HCT116 (cell line): ENCODE results near the gene DIS3L2. TPM values are rescaled to one million over a fixed set of nuclear protein-coding genes. Genes with fewer than 3 reads are reported as not detected.

ENCODE experiments used
- ATAC-seq: fragments of 200-7000 bp; cut with Tn5 transposase; 2 replicates; pipeline ENCODE4 v1.9.1; 2020; ENCODE audit warnings: mild to moderate bottlenecking, moderate library complexity
- BruUV-seq: library from RNA; stranded (reverse); fragments of 400-500 nt; replicated peaks from 2 replicates; lab custom pipeline; 2021; lab: Mats Ljungman, UMichigan
- CTCF ChIA-PET: fragments of 300-600 bp; sonication (Branson Sonifier 250); formaldehyde crosslinking; loops from one replicate; lab custom pipeline; 2021; ENCODE audit warnings: antibody characterized with exemption; lab: Charles Lee
- POLR2A ChIA-PET: fragments of 300-600, 350-600 bp; sonication (Branson Sonifier 250); formaldehyde crosslinking; loops from one replicate; lab custom pipeline; 2021; ENCODE audit warnings: antibody characterized with exemption; lab: Charles Lee
- RAD21 ChIA-PET, 2 experiments: fragments of 300-600 bp; sonication (Branson Sonifier 250); formaldehyde crosslinking; loops; one replicate each; lab custom pipeline; 2023; ENCODE audit warnings: low total read pairs in 2 of 2; ENCODE audit not compliant: uncharacterized antibody in 2 of 2, unreplicated experiment in 2 of 2, low non-redundant PET in 1 of 2; lab: Charles Lee
- DNase-seq: peaks from one replicate; pipeline ENCODE4 v3.0.0-alpha.2; 2010; ENCODE audit warnings: low read depth, low spot score
- H2AFZ ChIP-seq: fragments of 200-600 bp; shearing (Covaris generic), sonication (generic); 2 replicates; pipeline ENCODE4 v1.6.1; 2017; ENCODE audit warnings: low read depth, mixed run types, mixed read lengths, antibody characterized with exemption, low read length; ENCODE audit not compliant: poor library complexity, severe bottlenecking
- H3K27ac ChIP-seq: 2 replicates; pipeline ENCODE4 v1.5.1; 2012; ENCODE audit warnings: low read depth, low read length
- H3K27me3 ChIP-seq: fragments of 200-600 bp; sonication (generic); 2 replicates; pipeline ENCODE4 v1.6.1; 2016; ENCODE audit warnings: mixed run types, low read length, mixed read lengths; ENCODE audit not compliant: insufficient read depth
- H3K36me3 ChIP-seq, 2 experiments: fragments of 200-500 bp in 1 of 2; fragments of 200-600 bp in 1 of 2; sonication (Bioruptor generic) in 1 of 2; sonication (generic) in 1 of 2; 2 replicates each; pipeline versions ENCODE4 v1.5.1 to v1.6.1; 2014 to 2016; ENCODE audit warnings: low read length in 2 of 2, inconsistent platforms in 1 of 2, mixed read lengths in 1 of 2, mixed run types in 1 of 2; ENCODE audit not compliant: insufficient read depth in 2 of 2, control insufficient read depth in 1 of 2
- H3K4me1 ChIP-seq, 2 experiments: fragments of 200-600 bp in 1 of 2; sonication (generic) in 1 of 2; 2 replicates each; pipeline versions ENCODE4 v1.5.1 to v1.6.1; 2012 to 2017; ENCODE audit warnings: low read length in 2 of 2, inconsistent platforms in 1 of 2, mild to moderate bottlenecking in 1 of 2, mixed read lengths in 1 of 2, mixed run types in 1 of 2, moderate library complexity in 1 of 2; ENCODE audit not compliant: insufficient read depth in 2 of 2, control insufficient read depth in 1 of 2
- H3K4me2 ChIP-seq: fragments of 200-600 bp; sonication (generic); 2 replicates; pipeline ENCODE4 v1.6.1; 2017; ENCODE audit warnings: mixed run types, low read length, mixed read lengths
- H3K4me3 ChIP-seq, 2 experiments: fragments of 200-600 bp in 1 of 2; sonication (generic) in 1 of 2; replicated peaks in 1 of 2; 2 replicates each; pipeline ENCODE4 v1.5.1; 2011 to 2016; ENCODE audit warnings: low read length in 2 of 2, control low read depth in 1 of 2, low read depth in 1 of 2, mild to moderate bottlenecking in 1 of 2, mixed read lengths in 1 of 2, mixed run types in 1 of 2
- H3K79me2 ChIP-seq: fragments of 200-600 bp; sonication (generic); 2 replicates; pipeline ENCODE4 v1.6.1; 2017; ENCODE audit warnings: mild to moderate bottlenecking, mixed run types, low read length, moderate library complexity, mixed read lengths; ENCODE audit not compliant: insufficient read depth
- H3K9ac ChIP-seq: fragments of 200-600 bp; sonication (generic); 2 replicates; pipeline ENCODE4 v1.6.1; 2016; ENCODE audit warnings: low read length, mixed read lengths
- H3K9me2 ChIP-seq: fragments of 200-600 bp; sonication (generic), shearing (Covaris generic); 2 replicates; pipeline ENCODE4 v1.6.1; 2017; ENCODE audit warnings: mixed run types, mild to moderate bottlenecking, moderate library complexity; ENCODE audit not compliant: insufficient read depth
- H3K9me3 ChIP-seq, 2 experiments: fragments of 200-500 bp in 1 of 2; fragments of 200-600 bp in 1 of 2; sonication (Bioruptor generic) in 1 of 2; sonication (generic) in 1 of 2; 2 replicates each; pipeline ENCODE4 v1.6.1; 2014 to 2017; ENCODE audit warnings: low read length in 2 of 2, mixed read lengths in 2 of 2, inconsistent platforms in 1 of 2, low read depth in 1 of 2, mild to moderate bottlenecking in 1 of 2, mixed run types in 1 of 2, moderate library complexity in 1 of 2; ENCODE audit not compliant: control insufficient read depth in 1 of 2, insufficient read depth in 1 of 2
- H4K20me1 ChIP-seq: fragments of 200-600 bp; sonication (generic), shearing (Covaris generic); 2 replicates; pipeline ENCODE4 v1.6.1; 2017; ENCODE audit warnings: mixed run types, mild to moderate bottlenecking, moderate library complexity; ENCODE audit not compliant: insufficient read depth
- ELF1 ChIP-seq: IDR thresholded peaks from 2 replicates; pipeline ENCODE4 v1.6.1; 2012; ENCODE audit warnings: low read depth, borderline replicate concordance
- EZH2 ChIP-seq: fragments of 200-600 bp; sonication (generic); IDR thresholded peaks from 2 replicates; pipeline ENCODE4 v1.6.1; 2017; ENCODE audit warnings: antibody characterized with exemption, mixed run types
- EZH2phosphoT487 ChIP-seq: fragments of 200-600 bp; IDR thresholded peaks from 2 replicates; pipeline ENCODE4 v1.6.1; 2018; ENCODE audit warnings: antibody characterized with exemption, borderline replicate concordance
- FOSL1 ChIP-seq: IDR thresholded peaks from 2 replicates; pipeline ENCODE4 v1.6.1; 2012; ENCODE audit warnings: low read depth
- POLR2AphosphoS5 ChIP-seq: IDR thresholded peaks from 2 replicates; pipeline ENCODE4 v1.6.1; 2011; ENCODE audit warnings: mild to moderate bottlenecking, low read depth, low read length, moderate library complexity
- RAD21 ChIP-seq: IDR thresholded peaks from 2 replicates; pipeline ENCODE4 v1.6.1; 2012; ENCODE audit warnings: low read depth, mild to moderate bottlenecking
- SP1 ChIP-seq: IDR thresholded peaks from 2 replicates; pipeline ENCODE4 v1.6.1; 2012; ENCODE audit warnings: low read depth
- intact Hi-C: fragments of 100-400 bp; cut with micrococcal nuclease; formaldehyde crosslinking; loops from 2 replicates; pipeline ENCODE4 v1.10.0; 2022
- total RNA-seq: library from RNA; stranded (reverse); gene quantifications from one replicate; pipeline ENCODE4 v1.2.1, GENCODE V29; 2021; ENCODE audit not compliant: unreplicated experiment
- TF ChIP-seq, protein P1 (sequence below): IDR thresholded peaks from 2 replicates; pipeline ENCODE4 v1.6.1; 2012
- TF ChIP-seq, protein P2 (sequence below), 3 experiments: fragments of 200-600 bp in 1 of 3; sonication (generic) in 1 of 3; IDR thresholded peaks in 2 of 3; conservative IDR thresholded peaks in 1 of 3; 2 replicates each; pipeline ENCODE4 v1.5.1; 2012 to 2017; ENCODE audit warnings: low read depth in 2 of 3, low read length in 2 of 3, antibody characterized with exemption in 1 of 3, borderline replicate concordance in 1 of 3, control low read depth in 1 of 3, mild to moderate bottlenecking in 1 of 3, mixed read lengths in 1 of 3, mixed run types in 1 of 3, moderate library complexity in 1 of 3; ENCODE audit not compliant: insufficient read depth in 1 of 3

DIS3L2 gene
- total RNA-seq, 1 experiment from 2014 or later = 42.5 TPM

DNA sequence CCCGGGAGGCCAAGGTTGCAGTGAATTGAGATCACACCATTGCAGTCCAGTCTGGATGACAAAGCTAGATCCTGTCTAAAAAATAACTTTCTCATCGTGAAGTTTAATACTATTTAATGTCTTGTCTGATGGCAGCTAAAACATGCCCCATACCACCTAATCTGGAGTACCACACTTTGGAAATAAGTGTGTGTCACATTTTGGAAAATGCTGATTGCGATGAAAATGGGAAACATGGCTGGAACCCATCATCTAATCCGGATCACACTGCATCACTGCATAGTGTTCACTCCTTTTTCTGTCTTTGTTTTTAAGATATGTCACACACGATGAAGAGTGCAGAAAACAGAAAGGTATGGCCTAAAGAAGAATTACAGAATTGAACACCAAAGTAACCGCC lies 385.9 kb downstream of the DIS3L2 start:
- no peaks in the 10 kb centered on the region for H3K9me2 ChIP-seq
- H3K4me3 ChIP-seq = no peak overlapping the region
- DNase-seq (no peak), ATAC-seq (no peak)
- no peak for TF ChIP-seq RAD21
- TF ChIP-seq, protein P1, sequence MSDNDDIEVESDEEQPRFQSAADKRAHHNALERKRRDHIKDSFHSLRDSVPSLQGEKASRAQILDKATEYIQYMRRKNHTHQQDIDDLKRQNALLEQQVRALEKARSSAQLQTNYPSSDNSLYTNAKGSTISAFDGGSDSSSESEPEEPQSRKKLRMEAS = no peak
- TF ChIP-seq FOSL1 = no peak
- no peak for TF ChIP-seq SP1
- no peak for TF ChIP-seq EZH2
- TF ChIP-seq, protein P2, sequence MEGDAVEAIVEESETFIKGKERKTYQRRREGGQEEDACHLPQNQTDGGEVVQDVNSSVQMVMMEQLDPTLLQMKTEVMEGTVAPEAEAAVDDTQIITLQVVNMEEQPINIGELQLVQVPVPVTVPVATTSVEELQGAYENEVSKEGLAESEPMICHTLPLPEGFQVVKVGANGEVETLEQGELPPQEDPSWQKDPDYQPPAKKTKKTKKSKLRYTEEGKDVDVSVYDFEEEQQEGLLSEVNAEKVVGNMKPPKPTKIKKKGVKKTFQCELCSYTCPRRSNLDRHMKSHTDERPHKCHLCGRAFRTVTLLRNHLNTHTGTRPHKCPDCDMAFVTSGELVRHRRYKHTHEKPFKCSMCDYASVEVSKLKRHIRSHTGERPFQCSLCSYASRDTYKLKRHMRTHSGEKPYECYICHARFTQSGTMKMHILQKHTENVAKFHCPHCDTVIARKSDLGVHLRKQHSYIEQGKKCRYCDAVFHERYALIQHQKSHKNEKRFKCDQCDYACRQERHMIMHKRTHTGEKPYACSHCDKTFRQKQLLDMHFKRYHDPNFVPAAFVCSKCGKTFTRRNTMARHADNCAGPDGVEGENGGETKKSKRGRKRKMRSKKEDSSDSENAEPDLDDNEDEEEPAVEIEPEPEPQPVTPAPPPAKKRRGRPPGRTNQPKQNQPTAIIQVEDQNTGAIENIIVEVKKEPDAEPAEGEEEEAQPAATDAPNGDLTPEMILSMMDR (IDR thresholded peaks at IDR 0.05 in 2 of 3, conservative IDR thresholded peaks at IDR 0.05 in 1 of 3; ENCODE audit: borderline replicate concordance in 1 of 3, insufficient read depth in 1 of 3, low read depth in 2 of 3, low read length in 2 of 3) = no peak
- no peaks in the 10 kb centered on the region for H3K36me3 ChIP-seq
- H3K27me3 ChIP-seq = no peaks in the 10 kb centered on the region
- no peaks in the 10 kb centered on the region for H3K9me3 ChIP-seq
- no peak overlapping the region for H3K9ac ChIP-seq
- H3K79me2 ChIP-seq = no peaks in the 10 kb centered on the region
- RAD21 ChIA-PET = no interaction called here
- H2AFZ ChIP-seq = no peak overlapping the region
- intact Hi-C loops = loop anchor here (10.0 kb wide), 1 partner anchor 177 kb away; the partner anchor contains the start of genes CHRND and PRSS56
- POLR2A ChIA-PET = no interaction called here
- CTCF ChIA-PET = no interaction called here
- no peak overlapping the region for H3K4me2 ChIP-seq
- H3K27ac ChIP-seq = no peak overlapping the region
- BruUV-seq = no TSS peak
- no peaks in the 10 kb centered on the region for H4K20me1 ChIP-seq
- peaks cover 6 to 13% of the 10 kb centered on the region in 2 experiments; a peak in 1 of 4 replicates for H3K4me1 ChIP-seq

DNA sequence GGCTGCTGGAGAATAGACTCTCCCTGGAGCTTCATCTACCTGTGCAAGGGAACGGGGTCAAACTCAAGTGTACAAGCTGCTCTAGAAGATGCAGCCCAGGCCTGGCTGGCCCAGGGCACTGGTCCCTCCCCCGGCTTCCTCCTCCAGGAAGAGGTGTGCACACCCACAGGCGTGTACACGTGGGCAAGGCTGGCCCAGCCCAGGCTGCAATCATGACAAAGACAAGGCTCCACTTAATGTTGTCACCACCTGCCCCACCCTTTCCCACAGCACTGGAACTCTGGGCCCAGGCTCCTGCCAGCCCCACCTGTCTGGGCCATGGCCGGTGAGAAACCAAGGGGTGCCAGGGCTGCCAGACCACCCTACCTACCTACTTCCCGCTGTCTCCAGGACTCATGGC lies 387.4 kb downstream of the DIS3L2 start:
- POLR2A ChIA-PET = no interaction called here
- intact Hi-C loops = loop anchor here (10.0 kb wide), 1 partner anchor 176 kb away; the partner anchor contains the start of genes CHRND and PRSS56
- peak; percentile 85 for ATAC-seq
- no peak for TF ChIP-seq POLR2AphosphoS5
- no peak for TF ChIP-seq ELF1
- TF ChIP-seq, protein P1 = peak; percentile 65
- TF ChIP-seq EZH2phosphoT487 = no peak
- TF ChIP-seq, protein P2 (IDR thresholded peaks at IDR 0.05 in 2 of 3, conservative IDR thresholded peaks at IDR 0.05 in 1 of 3; ENCODE audit: borderline replicate concordance in 1 of 3, insufficient read depth in 1 of 3, low read depth in 2 of 3, low read length in 2 of 3) = no peak
- TF ChIP-seq, all 23 proteins: peak for 1
- Histone ChIP-seq H3K27ac (no peak overlapping the region), H2AFZ (no peak overlapping the region), H3K4me2 (peak overlapping the region; percentile 43), H3K36me3 (no peaks in the 10 kb centered on the region), H3K27me3 (no peaks in the 10 kb centered on the region), H3K9me3 (no peaks in the 10 kb centered on the region), H3K9ac (no peak overlapping the region), H3K9me2 (no peaks in the 10 kb centered on the region), H3K4me3 (no peak overlapping the region), H3K4me1 (peaks cover 6 to 13% of the 10 kb centered on the region in 2 experiments; a peak in 1 of 4 replicates), H4K20me1 (no peaks in the 10 kb centered on the region), H3K79me2 (no peaks in the 10 kb centered on the region)
- no TSS peak for BruUV-seq
- peak; percentile 24 for DNase-seq
- ChIA-PET RAD21 (no interaction called here), CTCF (no interaction called here)
